Measurements from ENCODE around the gene NCAN.

DNA sequence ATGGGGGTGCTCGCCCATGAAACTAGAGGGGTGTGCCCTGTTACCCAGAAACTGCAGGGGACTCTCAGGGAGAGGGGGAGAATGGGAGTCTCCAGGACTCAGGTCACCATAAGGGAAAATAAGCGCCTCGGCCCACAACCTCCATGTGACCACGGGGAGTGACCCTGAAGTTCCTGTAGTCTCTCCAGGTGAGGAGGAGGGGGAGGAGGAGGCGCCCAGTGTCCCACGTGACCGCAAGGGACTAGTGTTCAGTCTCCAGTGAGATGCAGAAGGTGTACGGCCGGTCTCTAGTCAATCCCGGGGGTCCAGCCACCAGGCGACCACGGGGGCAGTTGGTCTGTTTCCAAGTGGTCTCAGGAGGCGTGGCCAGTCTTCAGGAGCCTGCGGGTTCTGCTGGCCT lies 45.4 kb downstream of the NCAN start:
- TF ChIP-seq ETV6 (CRISPR knock-in tag; IDR thresholded peaks at IDR 0.05) (no peak), CTCF (IDR thresholded peaks at IDR 0.05) (no peak), ZNF121 (CRISPR knock-in tag; IDR thresholded peaks at IDR 0.05) (no peak), FOXJ3 (CRISPR knock-in tag; IDR thresholded peaks at IDR 0.05; ENCODE audit: borderline replicate concordance) (no peak), TEAD1 (CRISPR knock-in tag; IDR thresholded peaks at IDR 0.05) (no peak), AFF4 (CRISPR knock-in tag; IDR thresholded peaks at IDR 0.05; ENCODE audit: borderline replicate concordance) (no peak), PREB (CRISPR knock-in tag; IDR thresholded peaks at IDR 0.05; ENCODE audit: borderline replicate concordance) (no peak), CBFB (CRISPR knock-in tag; IDR thresholded peaks at IDR 0.05; ENCODE audit: low read depth) (no peak), PRDM15 (CRISPR knock-in tag; IDR thresholded peaks at IDR 0.05) (no peak), ZNF138 (CRISPR knock-in tag; conservative IDR thresholded peaks at IDR 0.05) (no peak), MXD4 (CRISPR knock-in tag; IDR thresholded peaks at IDR 0.05; ENCODE audit: borderline replicate concordance) (no peak)
- TF ChIP-seq, protein P1, sequence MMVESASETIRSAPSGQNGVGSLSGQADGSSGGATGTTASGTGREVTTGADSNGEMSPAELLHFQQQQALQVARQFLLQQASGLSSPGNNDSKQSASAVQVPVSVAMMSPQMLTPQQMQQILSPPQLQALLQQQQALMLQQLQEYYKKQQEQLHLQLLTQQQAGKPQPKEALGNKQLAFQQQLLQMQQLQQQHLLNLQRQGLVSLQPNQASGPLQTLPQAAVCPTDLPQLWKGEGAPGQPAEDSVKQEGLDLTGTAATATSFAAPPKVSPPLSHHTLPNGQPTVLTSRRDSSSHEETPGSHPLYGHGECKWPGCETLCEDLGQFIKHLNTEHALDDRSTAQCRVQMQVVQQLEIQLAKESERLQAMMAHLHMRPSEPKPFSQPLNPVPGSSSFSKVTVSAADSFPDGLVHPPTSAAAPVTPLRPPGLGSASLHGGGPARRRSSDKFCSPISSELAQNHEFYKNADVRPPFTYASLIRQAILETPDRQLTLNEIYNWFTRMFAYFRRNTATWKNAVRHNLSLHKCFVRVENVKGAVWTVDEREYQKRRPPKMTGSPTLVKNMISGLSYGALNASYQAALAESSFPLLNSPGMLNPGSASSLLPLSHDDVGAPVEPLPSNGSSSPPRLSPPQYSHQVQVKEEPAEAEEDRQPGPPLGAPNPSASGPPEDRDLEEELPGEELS (CRISPR knock-in tag; IDR thresholded peaks at IDR 0.05), result no peak
- TF ChIP-seq, protein P2, sequence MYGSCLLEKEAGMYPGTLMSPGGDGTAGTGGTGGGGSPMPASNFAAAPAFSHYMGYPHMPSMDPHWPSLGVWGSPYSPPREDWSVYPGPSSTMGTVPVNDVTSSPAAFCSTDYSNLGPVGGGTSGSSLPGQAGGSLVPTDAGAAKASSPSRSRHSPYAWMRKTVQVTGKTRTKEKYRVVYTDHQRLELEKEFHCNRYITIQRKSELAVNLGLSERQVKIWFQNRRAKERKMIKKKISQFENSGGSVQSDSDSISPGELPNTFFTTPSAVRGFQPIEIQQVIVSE (CRISPR knock-in tag; IDR thresholded peaks at IDR 0.05; ENCODE audit: borderline replicate concordance), result no peak
